HCT116 (cell line): ENCODE measurements around the gene RNF214.

Source experiments
- EZH2 ChIP-seq: fragments of 200-600 bp; sonication (generic); IDR thresholded peaks from 2 replicates; pipeline ENCODE4 v1.6.1; 2017; ENCODE audit warnings: antibody characterized with exemption, mixed run types
- EZH2phosphoT487 ChIP-seq: fragments of 200-600 bp; IDR thresholded peaks from 2 replicates; pipeline ENCODE4 v1.6.1; 2018; ENCODE audit warnings: antibody characterized with exemption, borderline replicate concordance
- POLR2A ChIP-seq: IDR thresholded peaks from 2 replicates; pipeline ENCODE4 v1.7.0; 2011; ENCODE audit warnings: borderline replicate concordance; ENCODE audit not compliant: insufficient read depth, insufficient read length; ENCODE audit errors: extremely low read depth
- RAD21 ChIP-seq: IDR thresholded peaks from 2 replicates; pipeline ENCODE4 v1.6.1; 2012; ENCODE audit warnings: low read depth, mild to moderate bottlenecking
- TF ChIP-seq, protein P1 (sequence below), 3 experiments: fragments of 200-600 bp in 1 of 3; sonication (generic) in 1 of 3; IDR thresholded peaks in 2 of 3; conservative IDR thresholded peaks in 1 of 3; 2 replicates each; pipeline ENCODE4 v1.5.1; 2012 to 2017; ENCODE audit warnings: low read depth in 2 of 3, low read length in 2 of 3, antibody characterized with exemption in 1 of 3, borderline replicate concordance in 1 of 3, control low read depth in 1 of 3, mild to moderate bottlenecking in 1 of 3, mixed read lengths in 1 of 3, mixed run types in 1 of 3, moderate library complexity in 1 of 3; ENCODE audit not compliant: insufficient read depth in 1 of 3
- TF ChIP-seq, protein P2 (sequence below): IDR thresholded peaks from 2 replicates; pipeline ENCODE4 v1.6.1; 2011; ENCODE audit warnings: mild to moderate bottlenecking, low read length, moderate library complexity; ENCODE audit not compliant: insufficient replicate concordance; ENCODE audit errors: extremely low read depth

- TF ChIP-seq EZH2: no peak
- no peak for TF ChIP-seq RAD21
- TF ChIP-seq, protein P1, sequence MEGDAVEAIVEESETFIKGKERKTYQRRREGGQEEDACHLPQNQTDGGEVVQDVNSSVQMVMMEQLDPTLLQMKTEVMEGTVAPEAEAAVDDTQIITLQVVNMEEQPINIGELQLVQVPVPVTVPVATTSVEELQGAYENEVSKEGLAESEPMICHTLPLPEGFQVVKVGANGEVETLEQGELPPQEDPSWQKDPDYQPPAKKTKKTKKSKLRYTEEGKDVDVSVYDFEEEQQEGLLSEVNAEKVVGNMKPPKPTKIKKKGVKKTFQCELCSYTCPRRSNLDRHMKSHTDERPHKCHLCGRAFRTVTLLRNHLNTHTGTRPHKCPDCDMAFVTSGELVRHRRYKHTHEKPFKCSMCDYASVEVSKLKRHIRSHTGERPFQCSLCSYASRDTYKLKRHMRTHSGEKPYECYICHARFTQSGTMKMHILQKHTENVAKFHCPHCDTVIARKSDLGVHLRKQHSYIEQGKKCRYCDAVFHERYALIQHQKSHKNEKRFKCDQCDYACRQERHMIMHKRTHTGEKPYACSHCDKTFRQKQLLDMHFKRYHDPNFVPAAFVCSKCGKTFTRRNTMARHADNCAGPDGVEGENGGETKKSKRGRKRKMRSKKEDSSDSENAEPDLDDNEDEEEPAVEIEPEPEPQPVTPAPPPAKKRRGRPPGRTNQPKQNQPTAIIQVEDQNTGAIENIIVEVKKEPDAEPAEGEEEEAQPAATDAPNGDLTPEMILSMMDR (IDR thresholded peaks at IDR 0.05 in 2 of 3, conservative IDR thresholded peaks at IDR 0.05 in 1 of 3; ENCODE audit: borderline replicate concordance in 1 of 3, insufficient read depth in 1 of 3, low read depth in 2 of 3, low read length in 2 of 3): no peak
- TF ChIP-seq, protein P2, sequence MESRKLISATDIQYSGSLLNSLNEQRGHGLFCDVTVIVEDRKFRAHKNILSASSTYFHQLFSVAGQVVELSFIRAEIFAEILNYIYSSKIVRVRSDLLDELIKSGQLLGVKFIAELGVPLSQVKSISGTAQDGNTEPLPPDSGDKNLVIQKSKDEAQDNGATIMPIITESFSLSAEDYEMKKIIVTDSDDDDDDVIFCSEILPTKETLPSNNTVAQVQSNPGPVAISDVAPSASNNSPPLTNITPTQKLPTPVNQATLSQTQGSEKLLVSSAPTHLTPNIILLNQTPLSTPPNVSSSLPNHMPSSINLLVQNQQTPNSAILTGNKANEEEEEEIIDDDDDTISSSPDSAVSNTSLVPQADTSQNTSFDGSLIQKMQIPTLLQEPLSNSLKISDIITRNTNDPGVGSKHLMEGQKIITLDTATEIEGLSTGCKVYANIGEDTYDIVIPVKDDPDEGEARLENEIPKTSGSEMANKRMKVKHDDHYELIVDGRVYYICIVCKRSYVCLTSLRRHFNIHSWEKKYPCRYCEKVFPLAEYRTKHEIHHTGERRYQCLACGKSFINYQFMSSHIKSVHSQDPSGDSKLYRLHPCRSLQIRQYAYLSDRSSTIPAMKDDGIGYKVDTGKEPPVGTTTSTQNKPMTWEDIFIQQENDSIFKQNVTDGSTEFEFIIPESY: no peak
- no peak for TF ChIP-seq POLR2A
- TF ChIP-seq EZH2phosphoT487: no peak
Observed at GRCh38 chr11:117186431-117186761, 46.1 kb upstream of the RNF214 start.
